Activated naive CD4-positive, alpha-beta T cell treated with Interleukin-2 at 50 U/mL for 16 hours (primary cell): ENCODE measurements around the gene LRRC46.

Experiments used
- DNase-seq: peaks from one replicate; pipeline ENCODE4 v3.0.0-alpha.2; 2020

The LRRC46 gene

DNA sequence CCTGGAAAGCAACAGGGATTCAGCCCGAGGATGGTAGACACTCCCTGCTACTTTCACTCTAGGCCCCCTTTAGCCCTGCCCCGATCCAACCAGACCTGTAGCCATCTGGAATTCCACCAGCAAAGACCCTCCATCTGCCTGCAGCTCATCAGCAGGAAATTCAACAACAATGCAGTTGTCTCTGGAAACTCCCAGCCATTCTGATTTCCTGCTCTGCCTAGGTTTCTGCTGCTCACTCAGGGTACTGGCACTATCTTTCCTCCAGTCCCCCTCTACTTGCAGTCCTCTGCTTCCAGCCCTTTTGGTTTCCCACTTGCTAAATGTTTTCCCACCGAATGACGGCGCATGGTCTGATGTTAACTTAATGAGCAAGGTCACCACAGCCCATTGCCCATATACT is 22.1 kb downstream of the LRRC46 start:
- DNase-seq = no peak

DNA sequence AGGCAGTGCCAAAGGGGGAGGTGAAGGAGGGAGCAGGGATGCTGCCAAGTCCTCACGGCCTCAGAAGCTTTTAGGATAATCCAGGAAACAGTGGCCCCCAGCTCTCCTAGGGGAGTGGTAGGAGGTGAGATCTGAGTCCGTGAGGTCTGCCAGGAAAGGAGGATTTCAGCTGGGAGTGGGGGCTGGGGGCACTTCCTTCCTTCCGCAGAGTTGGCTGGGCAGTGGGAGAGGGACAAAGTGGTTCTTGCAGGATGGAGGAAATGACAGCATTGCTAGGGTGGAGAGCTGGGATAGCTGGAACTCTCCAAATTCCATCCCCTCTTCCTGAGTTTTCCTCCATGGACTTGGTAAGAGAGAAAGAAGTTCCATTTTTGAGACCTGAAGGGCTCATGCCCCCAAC is 24.3 kb downstream of the LRRC46 start:
- DNase-seq = no peak

DNA sequence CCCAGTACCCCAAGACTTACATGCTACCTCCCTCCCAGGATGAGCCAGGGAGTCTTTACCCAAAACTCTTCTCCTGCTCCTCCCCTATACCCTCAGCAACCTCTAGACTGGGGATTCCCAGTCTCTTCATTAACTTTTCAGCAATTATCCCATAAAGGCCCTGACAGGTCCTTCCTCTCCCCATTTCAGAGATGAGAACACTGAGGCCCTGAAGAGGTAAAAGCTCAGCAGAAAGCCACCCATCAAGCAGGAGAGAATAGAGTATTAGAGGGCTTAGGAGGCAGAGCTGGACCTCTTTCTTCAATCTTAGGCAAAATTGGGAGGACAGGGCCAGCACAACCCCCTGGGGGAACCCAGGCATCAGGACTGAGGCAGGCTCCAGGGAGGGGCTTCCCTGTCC is 25.4 kb downstream of the LRRC46 start:
- DNase-seq = no peak

DNA sequence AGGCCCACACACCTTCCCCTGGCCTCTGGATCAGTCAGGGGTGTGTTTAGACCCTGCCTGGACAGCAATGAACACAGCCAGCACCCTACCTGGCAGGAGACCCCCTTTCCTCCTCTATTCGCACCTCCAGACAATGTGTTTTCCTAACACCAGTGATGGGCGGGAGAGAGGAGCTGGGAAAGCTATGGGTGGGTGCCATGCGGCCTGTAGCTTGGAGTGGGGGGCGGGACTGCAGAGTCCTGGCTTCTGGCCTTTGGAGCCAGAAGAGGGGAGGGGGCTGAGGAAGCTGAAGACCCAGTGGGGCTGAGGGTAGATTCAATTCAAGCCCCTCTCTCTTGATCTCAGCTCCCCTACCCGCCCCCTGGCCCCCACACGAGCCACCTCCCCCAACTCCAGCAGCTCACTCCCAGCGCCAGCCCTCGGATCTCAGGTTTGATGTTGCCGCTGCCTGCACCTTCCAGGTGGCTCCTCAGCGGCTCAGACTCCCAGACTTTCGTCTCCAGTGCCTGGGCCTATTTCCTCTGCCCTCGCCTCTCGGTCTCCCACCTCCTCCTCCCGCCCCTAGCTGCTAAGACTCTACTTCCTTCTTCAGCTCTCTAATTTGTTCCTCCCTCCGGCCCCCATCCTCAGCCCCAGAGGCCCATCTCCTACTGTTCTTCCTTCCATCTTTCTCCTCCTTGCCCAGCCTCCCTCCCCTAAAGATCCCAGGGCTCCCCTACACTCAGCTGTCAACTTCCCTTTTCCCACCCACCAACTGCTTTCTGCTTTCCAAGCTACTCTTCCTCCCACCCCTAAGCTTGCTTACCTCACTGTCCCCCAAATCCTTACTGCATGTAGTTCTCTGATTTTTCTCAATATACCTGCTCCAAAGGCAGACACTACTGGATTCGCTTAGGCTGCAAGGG is 26.3 kb downstream of the LRRC46 start:
- no peak for DNase-seq

DNA sequence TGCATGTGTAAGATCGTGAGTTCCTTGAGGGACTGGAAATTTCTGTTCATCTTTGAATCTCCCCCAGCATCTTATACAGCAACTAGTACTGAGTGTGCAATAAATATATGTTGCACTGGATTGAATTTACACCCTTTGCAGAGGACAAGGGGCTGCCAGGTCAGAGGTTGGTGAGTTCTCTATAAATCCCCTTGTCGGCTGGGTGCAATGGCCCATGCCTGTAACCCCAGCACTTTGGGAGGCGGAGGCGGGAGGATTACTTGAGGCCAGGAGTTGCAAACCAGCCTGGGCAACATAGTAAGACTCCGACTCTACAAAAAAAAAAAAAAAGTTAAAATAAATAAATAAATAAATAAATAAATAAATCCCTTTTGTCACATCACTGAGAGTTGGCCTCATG is 28.9 kb downstream of the LRRC46 start:
- no peak for DNase-seq

DNA sequence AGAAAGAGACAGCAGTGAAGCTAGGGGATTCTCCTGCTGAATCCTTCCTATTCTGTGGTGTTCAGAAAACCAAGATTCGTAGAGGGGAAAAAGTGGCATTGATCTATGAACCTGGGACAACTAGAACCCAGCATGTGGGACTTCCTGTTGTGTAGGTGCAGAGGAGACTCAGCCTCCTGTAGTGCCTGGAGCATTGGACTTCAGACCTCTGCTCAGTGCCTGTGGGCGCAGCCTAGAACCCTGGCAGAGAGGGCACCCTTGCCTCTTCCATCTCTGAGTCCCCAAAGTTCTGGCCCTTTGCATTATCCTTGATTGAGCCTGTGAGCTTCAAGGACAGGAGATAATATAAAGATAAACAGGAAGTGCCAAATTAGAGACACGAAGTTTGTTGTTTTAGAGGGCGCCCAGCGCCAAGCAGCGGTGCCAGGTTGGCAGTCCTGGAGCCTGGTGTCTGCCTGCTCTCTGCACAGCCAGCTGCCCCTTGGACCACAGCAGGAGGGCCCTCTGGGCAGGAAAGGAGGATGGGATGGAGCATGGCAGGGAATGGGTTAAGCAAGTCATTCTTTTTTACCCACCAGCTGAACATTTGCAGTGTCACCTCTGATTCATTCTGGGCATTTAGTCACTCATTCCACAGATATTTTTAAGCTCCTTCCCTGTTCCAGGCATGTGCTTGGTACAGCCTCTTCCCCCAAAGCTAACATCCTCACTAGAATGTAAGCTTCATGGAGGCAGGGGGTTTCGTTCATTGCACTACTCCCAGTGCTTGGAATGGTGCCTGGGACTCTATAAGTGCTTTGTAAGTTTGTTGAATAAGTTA is 31.4 kb downstream of the LRRC46 start:
- no peak for DNase-seq

DNA sequence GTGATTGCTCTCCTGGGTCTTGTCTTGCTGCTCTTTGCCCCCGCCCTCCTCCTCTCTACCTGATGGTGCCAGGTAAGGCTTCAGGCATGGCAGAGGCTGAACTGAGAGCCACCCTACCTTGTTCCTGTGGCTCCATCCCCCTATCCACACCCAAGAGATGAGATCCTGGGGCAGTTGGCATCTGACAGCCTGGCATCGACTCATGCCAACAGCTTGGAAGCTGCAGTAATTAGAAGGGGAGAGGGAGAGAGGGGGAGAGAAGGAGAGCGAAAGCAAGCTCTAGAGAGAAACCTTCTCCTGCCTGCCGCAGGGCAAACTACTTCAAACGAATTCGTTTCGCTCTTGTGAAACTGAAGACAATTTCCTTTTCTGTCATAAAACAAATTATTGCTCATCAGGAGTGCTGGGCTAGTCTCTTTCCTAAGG is 33.3 kb downstream of the LRRC46 start:
- no peak for DNase-seq

DNA sequence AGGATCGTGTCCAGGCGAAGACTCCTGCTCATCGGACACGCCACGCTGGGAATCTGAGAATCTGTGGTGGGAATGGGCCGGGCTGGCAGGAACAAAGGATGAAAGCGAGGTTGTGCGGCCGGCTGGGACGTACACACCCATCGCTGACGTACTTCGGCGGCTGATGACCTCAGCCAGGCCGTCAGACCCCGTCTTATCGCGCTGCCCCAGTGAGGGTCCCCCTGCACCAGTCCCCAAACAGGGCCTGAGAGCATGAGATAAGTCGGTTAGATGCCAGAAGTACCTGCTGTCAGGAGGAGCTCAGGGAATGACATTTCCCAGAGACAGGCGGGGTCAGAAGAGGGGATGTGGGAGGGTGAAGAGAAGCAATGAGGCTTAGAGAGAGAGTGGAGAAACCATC is 35.5 kb downstream of the LRRC46 start:
- no peak for DNase-seq

DNA sequence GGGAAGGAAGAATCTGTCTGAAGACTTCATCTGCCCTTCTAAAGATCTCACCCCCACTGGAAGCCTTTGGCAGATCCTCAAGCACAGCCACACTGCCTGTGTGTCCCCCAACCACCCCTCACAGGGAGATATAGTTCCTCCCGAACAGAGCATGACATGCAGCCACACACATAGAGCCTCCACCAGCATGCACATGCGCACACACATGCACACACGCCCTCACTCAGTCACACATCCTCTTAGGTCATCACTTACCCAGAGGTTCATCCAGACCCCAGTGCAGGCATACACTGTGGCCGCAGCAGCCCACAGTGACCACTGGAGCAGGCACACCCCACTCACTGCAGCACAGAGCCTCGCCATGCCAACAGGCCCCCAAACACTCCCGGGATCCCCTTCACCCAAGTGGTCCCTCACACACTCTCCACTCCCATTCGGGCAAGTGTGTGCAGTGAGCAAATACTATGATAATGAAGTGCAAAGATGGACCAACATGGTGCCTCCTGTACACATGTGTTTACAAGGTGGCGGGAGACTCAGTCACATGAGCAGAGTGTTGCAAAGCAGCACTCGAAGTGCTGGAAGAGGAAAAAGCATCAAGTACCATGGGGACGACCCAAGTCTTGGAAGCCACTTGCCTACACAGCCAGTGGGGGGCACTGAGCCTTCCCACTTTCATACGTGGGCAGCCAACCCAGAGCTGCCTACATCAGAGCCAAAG is 36.5 kb downstream of the LRRC46 start:
- DNase-seq = no peak

DNA sequence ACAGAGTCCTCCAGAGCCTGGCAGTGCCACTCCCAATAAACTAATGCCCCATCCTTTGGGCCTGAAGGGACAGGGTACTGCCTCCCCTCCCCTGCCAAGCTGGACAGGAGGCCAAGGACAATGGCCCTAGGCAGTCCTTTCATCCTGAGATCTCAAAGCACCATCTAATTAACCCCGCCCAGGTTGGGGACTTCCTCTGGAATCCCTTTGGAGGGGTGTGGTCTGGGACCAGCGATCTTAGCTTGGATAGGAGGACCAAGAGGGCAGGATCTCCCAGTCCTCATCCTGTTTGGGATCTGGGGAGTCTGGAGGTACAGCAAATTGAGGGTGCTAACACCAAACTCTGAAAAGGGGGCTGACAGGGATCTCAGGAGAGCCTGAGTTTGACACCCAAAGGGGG is 37.6 kb downstream of the LRRC46 start:
- DNase-seq = no peak

DNA sequence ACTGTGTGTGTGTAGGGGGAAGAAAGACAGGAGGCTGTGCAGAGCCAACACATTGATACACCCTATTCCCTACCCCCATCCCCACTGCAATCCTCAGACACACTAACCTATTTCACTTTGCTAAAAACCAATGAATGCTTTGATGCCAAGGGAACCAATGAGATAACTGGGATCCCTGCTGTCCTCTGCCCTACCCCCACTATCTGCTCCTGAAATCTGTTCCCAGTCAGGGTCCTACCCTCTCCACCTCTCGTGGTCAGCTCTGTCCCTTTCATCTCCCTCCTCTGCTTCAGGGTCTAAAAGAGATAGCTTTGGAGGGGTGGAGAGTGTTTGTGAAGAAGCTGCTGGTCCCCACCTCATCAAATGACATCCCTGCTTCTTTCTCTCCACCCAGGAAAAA is 38.6 kb downstream of the LRRC46 start:
- no peak for DNase-seq

DNA sequence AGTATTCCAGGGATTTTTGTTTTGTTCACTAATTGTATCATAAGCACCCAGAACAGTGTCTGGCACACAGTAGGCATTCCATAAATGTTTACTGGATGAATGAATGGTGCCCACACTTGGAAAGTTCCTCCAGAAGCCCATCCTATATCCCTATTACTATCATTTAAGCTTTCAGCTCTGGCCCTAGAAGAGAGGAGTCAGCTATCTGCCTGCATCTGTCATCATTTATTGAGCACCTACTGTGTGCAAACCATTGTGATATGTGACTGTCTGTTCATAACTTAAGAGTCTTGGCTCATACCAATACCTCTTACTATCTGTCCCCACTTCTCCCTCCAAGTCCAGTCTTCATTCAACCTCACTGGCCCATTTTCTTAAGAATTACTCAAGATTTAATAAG is 39.6 kb downstream of the LRRC46 start:
- no peak for DNase-seq

DNA sequence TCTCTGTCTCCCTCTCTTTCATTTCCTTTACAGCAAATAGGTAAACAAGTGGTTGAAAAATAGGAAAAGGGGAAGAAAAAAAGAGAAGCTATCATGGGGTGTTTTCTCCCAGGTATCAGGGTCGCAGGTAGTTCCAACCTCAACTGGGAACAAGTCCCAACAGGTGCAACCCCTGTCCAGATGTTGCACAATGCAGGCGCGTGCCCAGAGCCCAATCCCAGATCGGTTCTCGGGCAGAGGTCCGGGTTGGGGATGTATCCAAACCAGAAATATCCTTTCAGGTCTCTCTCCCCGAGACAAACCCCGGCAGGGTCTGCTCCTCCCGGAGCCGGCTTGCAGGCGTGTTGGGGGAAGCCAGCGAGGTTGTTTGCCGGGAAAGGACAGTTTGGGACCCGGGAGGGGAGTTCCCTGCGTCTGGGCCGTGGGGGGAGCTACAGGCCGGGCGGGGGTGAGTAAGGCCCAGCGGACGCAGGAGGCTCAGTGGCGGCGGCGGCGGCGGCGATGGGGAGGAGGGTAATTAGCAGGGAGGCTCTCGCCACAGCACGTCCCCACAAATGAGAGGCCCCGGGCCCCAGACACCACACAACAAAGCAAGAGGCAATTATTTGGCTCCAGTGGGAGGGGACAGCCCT is 40.7 kb downstream of the LRRC46 start:
- no peak for DNase-seq

DNA sequence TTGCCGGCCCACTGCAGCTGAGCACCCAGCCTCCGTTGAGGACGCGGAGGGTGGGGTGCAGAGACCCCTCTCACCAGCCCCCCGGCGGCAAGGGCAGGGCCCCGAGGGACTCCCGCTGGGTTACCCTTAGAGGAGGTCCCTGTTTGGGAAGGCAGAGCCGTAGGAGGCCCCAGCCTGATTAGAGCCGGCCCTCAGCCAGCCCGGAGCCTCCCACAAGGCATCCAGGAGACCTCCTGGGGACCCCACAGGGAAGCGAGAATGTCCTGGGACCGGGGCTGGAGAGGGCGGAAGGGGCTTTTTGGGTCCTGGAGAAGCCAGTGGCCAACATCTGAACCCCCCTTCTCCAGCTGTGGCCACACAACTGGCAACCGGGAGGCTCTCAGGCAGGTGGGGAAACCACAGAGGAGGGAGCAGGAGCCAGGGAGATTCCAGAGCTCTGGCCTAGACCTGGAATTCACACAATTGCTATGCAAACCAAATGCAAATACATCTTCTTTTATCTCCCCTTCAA is 41.2 kb downstream of the LRRC46 start:
- DNase-seq = no peak

DNA sequence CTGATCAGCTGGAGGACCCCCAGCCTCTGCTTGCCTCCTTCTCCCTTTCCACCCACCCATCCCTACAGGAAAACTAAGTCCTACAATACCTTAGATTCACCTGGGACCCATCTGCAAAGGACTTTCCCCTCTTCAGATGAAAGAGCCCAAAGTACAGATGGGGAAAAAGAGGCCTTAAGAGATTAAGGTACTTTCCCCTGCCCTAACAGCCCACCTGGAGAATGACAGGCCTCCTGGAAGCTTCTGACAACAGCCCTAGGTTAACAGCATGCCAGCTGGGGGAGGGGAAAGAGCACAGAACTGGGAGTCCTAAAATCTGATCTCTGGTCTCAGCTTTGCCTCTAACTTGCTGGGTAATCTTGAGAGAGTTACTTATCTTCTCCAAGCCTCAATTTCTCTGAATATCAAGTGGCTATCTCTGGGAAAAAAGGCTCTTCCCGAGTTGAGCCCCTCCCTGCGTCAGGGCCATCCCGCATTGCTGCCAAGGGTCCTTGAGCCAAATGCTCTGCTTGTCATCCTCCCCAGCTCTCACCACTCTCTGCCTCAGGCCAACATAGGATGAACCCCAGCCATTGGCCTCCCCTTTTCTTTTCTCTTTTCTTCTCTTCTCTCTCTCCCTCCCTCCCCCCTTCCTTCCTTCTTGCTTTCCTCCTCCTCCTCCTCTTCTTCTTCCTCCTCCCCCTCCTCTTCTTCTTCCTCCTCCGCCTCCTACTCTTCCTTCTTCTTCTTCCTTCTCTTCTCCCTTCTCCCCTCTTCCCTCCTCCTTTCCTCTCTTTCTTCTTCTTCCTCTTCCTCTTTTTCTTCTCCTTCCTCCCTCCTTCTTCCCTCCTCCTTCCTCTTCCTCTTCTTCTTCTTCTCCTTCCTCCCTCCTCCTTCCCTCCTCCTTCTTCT is 42.0 kb downstream of the LRRC46 start:
- DNase-seq = no peak

DNA sequence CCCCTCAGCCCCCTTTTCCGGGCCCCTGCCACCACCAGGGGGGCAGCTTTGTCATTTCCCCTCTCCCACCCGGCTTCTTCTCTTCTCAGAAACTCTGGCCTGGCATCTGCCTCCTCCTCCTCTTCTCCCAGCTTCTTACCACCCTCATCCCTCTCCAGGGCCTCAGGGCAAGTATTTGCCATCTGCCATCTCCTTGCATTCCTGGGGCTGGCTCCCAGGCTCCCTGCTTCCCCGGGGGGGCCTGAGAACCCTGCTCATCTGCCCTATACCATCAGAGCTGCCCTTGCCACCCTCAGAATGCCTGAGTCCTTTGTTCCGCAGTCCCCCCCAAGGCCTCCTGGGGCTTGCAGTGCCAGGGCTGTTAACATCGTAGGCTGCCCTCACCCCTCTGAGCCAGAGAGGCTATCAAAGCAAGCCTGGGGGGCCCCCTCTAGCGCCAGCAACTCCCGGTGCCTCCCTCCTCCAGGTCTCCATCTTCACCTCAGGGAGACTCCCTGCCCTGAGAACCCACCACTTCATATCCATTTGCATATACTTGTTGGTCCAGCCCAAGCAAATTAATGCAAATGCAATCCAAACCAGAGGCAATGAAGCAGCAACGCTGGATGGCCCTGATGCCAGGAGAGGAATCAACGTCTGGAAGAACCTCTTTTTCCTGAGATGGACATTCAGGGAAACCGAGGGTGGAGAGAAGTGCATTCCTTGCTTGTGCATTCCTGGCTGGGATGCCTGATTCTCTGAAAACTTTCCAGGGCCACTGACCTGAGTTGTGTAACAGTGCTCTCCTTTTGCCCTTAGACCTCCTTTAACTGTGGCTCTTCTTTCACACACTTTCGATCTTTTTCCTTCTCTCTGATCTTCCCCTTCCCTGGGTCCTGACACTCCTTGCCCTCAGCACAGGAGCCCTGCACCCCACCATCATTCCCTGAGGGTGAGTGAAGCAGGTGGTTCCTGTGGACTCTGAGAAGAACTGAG is 43.8 kb downstream of the LRRC46 start:
- DNase-seq = no peak

DNA sequence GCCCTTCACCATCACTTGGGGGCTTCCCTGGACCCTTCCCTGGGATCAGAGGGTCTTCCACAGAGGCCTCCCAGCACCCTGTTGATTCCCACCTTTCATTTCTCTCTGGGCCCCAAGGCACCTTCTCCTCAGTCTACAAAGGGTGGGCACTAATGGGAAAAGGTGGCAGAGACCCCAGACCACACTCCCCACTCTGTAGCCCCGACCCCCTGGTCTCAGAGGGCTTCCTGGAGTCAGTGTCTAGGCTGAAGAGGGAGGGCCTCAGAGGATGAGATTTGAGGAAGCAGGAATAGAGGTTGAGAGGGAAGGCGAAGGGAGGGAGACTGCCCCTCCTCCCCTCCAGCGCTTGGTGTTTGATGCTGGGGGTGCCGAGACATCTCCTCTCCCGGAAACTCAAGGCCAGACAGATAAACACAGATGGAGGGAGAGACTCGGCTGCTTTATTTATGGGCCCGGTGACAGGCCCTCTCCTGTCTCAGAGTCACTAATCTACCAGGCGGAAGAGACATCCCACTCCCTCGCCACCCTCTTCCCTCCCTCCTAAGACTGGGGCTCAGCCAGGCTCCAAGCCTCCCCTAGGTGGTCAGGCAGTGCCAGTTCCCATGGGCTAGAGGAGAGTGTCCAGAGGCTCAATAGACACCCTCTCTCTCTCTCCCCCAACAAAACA is 46.0 kb downstream of the LRRC46 start:
- no peak for DNase-seq

DNA sequence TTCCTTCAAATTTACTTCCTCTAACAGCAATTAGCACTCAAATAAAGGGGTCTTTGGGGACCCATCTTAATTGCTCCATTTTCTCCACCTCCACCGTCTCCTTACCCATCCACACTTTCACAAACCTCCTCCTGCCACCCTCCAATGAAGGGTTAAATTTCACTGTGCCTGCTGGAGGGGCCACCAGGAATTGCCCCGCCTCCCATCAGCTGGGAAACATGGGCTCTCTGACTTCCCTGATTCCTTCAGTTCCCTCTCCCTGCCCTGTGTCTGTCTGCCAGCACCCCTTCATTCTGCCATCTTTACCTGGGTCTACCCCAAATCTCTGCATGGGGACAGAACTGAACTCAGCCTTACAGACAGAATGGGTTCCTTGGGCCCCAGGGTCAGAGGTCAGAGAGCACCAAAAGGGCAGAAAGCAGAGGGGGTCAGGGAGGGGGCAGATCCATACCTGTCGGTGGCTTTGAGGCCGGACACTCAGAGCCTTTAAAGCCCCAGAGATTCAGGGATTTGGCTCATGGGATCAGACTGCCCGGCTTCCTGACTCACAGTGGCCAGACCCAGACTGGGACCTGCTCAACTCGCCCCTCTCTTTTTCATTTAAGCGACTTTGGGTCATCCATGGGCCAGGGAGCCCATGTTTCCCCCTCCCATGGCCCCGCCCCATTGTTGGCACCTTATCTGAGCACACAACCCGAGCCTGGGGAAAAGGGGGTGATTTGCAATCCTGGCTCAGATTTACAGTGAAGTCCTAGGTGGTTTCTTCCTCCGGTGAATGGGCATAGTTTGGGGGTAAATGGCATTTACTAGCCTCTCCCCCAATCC is 46.9 kb downstream of the LRRC46 start:
- DNase-seq = no peak

DNA sequence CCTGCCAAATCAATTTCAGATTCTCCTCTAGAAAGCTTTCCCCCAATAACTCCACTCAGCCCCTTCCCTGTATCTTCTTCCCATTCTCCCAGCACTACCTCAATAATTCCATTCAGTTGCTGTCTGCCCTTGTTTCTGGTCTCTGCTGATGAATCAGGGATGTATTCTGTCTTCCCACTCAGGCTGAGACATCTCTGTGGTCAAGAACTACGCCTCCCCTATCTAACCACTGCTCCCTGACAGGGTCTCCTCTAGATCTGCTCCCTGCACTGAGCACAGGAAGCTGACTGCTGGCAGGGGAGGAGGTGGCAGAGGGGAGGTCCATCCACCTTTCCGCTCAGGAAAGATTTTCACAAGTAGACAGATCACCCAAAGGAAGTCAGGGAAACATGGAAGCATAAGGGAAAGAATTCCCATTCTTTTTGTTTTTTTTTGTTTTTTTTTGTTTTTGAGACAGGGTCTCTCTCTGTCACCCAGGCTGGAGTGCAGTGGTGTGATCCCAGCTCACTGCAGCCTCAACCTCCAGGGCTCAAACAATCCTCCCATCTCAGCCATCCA is 47.6 kb downstream of the LRRC46 start:
- no peak for DNase-seq
